NCI-H128 (cell line): ENCODE data around the gene MT3.
"Not testable (repeated sequence)": the region's sequence is repeated elsewhere in the genome, so short reads cannot be mapped to it uniquely, and the experiment has no call there.

Experiments used
- DNase-seq: peaks from one replicate; lab custom pipeline; 2025; ENCODE audit not compliant: unreplicated experiment; lab: John Stamatoyannopoulos, UW

Gene MT3

DNA sequence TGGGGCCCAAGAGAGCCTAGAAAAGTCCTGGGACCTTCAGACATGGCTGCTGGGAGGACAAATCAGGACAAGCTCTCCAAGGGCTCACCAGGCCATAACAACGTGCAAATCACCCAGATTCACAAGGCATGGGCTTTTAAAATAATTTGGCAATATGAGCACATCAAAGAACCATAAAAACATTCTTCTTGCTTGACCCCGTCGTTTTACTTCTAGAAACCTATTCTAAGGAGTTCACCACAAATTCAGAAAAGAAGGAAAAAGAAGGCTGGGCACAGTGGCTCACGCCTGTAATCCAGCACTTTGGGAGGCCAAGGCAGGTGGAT is 12.1 kb upstream of the MT3 start:
- no peak for DNase-seq

DNA sequence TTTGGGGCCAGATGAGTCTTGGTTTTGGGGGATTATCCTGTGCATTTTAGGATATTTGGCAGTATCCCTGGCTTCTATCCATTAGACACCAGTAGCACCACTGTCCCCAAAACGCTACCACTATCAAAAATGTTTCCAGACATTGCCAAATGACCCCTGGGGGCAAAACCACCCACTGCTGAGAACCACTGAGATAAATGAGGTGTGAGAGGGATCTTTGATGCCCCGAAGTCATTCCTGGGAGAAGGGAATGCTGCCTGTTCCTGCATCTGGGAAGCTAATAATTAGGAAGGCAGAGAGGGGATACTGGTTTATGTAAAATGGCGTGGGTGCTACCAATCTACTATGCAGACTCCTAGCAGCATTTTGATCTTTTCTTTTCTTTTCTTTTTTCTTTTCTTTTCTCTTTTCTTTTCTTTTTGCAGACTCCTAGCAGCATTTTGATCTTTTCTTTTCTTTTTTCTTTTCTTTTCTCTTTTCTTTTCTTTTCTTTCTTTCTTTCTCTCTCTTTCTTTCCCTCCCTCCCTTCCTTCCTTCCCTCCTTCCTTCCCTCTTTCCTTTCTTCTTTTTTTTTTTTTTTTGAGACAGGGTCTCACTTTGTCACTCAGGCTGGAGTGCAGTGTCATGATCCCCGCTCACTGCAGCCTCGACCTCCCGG is 8.8 kb upstream of the MT3 start:
- DNase-seq, result no peak

DNA sequence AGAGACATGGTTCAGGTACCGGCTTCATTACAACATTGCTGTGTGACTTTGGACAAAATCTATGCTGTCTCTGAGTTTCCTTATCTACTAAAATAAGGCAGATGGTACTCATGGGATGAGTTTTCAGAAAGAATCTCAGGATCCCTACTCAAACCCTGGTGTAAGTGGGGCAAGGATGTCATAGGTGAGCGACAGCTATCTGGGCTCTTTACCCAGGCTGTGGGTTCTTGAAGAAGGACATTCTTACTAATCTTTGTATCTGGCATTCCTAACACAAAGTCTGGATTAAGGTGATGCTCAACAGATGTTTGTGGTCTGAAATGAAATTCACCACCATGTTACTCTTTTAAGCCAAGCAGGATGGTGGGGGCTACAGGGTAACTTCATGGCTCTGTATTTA is 6.4 kb upstream of the MT3 start:
- not testable (repeated sequence) for DNase-seq

DNA sequence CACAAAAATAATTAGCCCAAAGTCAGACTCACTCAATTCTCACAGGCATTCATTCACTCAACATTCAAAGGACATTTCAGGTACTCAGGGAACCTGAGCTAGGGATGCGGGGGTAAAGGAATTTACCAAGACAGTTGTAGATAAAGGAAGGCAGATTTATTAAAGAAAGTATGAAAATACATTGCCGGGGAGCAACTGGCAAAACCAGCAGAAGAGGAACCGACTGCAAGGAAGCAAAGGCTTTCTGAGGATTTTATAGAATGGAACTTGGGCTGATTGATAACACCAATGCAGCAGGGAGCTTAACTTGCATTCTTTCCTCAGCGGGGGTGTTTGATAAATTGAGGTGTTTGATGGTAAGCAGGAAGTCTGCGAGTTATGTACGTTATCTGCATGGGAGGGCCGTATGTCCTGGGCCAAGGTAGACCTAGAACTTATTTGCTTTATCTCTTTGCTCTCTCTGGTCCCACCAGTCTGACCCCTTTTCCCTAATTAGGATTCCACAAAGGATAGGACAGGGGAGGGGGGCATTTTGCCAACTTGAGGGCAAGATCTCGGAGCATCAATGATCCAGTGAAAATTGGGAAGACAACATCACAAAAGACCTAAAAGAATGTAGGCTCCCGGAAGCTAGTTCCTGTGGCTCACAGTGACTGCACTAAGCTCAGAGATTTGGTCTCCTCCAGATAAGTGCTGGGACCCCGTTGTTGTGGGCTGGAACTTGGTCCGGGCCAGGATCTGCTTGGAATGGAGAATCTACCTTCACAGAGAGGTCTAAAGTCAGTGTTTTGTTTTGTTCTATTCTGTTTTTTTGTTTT is 5.8 kb upstream of the MT3 start:
- no peak for DNase-seq

DNA sequence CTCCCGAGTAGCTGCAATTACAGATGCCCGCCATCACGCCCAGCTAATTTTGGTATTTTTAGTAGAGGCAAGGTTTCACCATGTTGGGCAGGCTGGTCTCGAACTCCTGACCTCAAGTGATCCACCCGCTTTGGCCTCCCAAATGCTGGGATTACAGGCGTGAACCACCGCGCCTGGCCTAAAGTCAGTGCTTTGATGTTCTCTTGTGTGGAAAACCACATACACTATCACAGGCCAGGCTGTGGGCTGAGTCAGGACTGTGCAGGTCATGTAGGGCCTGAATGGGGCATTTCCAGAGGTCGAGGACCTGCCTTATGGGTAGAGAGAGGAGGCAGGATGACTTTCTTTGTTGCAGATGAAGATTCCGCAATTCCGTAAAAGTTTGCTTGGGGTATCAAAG is 5.1 kb upstream of the MT3 start:
- no peak for DNase-seq

DNA sequence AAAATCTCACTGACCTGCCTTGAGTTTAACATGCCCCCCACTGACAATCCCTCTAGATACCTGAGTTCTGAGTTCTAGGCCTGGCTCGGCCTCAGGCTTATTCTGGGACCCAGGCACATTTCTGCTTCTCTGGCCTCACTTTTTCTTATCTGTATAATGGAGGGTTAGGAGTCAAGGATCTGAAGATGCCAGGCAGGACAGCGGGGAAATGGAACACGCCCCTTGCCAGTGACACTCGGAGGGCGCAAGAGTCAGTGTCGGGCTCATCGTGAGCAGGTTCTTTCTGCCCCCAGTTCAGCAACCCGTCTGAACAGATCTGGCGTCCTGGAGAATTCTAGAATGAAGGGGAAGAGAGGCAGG is 567 bp upstream of the MT3 start:
- no peak for DNase-seq

DNA sequence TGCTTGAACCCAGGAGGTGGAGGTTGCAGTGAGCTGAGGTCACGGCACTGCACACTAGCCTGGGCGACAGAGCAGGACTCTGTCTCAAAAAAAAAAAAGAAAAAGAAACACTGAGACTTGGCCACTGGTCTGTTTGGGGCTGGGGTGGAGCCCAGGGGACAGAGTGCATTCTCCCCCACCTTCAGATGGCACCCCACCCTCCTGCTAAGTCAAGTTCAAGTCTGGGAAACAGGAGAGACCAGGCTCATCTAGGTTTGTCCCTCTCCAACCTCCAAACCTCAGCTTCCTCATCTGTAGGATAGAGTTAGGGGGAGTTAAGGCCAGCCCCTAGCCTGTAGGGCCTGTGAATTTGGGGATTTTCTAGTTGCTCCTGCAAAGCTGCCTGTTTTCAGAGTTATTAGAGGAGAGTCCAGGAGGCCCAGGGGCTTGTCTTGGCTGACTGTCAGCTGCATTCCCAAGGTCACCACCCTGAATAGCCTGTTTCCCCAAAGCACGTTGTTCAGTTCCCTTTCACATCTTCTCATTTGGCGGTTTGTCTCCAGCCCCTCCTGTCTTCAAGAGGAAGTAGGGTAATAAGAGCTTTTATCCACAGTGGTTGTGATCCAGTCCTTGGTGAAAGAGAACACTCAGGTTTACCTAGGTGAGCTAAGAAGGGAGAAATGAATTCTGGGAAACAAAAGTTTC is 2.2 kb downstream of the MT3 start:
- no peak for DNase-seq

DNA sequence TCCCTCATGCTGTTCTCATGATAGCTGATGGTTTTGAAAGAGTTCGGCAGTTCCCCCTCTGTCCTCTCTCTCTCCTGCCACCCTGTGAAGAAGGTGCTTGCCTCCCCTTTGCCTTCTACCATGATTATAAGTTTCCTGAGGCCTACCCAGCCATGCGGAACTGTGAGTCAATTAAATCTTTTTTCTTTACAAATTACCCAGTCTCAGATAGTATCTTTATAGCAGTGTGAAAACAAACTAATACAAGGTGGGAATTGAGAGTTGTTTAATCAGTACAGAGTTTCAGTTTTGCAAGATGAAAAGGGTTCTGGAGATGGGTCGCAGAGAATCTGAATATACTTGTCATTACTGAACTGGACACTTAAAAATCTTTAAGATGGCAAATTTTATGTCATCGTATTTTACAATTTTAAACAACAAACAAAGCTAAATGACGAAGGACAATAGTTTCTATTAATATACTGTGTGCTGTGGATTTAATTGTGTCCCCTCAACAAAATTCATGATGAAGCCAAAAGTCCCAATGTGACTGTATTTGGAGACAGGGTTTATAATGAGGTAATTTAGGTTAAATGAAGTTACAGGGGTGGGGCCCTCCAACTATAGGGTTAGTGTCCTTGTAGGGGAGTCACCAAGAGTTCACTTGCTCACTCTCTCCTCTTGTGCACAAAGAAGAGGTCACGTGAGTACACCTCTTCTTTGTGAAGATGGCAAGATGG is 4.4 kb downstream of the MT3 start:
- no peak for DNase-seq

DNA sequence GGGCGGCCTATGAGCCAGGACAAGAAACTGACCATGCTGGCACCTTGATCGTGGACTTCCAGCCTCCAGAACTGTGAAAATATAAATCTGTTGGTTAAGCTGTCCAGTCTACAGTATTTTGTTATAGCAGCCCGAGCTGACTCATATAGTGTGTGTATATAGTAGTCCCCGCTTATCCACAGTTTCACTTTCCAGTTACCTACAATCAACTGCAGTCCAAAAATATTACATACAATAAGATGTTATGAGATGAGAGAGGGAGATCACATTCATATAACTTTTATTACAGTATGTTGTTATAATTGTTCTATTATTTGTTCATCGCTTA is 4.9 kb downstream of the MT3 start:
- no peak for DNase-seq

DNA sequence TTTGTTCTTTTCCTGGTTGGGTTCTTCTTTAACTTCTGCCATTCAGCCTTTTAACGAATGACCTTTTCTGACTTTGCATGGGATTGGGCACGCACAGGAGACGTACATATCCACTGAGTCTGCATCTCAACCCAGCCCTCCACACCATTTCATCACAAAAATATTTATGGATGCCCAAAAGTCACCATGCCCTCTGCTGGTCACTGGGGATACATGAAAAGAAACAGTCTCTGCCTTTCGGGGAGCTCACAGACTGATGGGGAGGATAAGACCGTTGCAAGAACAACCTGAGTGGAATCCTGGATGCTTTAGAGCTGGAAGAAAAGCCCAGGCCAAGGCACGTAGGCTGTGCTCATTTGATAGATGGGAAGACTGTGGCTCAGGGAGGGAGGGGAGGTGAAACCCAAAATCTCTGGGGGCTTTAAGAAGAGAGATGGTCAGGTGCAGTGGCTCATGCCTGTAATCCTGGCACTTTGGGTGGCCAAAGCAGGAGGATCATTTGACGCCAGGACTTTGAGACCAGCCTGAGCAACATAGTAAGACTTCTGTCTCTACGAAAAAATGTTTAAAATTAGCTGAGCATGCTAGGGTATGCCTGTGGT is 11.2 kb downstream of the MT3 start:
- no peak for DNase-seq

DNA sequence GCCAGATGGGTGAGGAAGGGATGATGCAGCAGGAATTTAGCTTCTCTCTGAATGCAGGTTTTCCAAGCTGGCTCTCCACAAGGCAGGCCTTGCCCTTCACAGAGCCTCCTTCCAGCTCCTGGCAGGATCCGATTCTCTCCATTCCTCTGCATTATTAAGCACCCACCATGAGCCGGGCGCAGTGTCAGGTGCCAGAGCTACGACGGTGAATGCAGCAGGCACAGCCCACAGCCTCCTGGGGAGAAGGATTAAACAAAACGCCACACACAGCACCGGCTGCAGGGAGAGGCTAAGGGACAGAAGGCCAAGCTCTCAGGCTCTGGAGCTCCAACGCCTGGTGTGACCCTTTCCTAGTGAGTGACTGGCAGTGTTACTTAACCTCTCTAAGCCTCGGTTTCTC is 12.0 kb downstream of the MT3 start:
- no peak for DNase-seq

DNA sequence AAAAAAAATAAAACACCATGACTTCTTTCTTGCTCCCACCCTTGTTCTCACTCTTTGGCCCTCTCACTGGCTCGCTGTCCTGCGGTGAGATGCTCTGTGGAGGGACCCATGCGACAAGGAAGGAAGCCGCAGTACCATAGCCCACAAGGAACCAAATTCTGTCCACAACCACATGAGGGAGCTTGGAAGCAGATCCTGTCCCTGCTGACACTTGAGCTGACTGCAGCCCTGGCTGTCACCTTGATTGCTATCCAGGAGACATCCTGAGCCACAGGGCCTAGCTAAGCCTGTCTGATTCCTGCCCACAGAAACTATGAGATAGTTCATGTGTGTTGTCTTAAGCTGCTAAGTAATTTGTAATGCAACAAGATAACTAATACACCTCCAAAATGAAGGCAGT is 14.3 kb downstream of the MT3 start:
- no peak for DNase-seq

DNA sequence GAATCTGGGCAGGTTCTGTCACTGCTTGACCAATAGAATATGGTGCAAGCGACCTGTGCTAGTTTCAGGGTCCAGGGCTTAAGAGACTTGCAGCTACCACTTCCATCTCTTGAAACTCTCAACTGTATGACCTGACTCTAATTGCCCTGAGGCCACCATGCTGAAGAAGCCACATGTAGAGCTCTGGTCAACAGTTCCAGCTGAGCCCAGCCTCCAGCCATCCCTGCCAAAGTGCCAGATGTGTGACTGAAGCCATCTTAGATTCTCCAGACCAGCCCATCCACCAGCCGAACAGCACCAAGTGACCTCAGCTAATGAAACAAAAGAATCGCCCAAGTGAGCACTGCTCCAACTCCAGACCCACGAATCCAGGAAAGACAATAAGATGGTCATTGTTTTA is 15.6 kb downstream of the MT3 start:
- no peak for DNase-seq

DNA sequence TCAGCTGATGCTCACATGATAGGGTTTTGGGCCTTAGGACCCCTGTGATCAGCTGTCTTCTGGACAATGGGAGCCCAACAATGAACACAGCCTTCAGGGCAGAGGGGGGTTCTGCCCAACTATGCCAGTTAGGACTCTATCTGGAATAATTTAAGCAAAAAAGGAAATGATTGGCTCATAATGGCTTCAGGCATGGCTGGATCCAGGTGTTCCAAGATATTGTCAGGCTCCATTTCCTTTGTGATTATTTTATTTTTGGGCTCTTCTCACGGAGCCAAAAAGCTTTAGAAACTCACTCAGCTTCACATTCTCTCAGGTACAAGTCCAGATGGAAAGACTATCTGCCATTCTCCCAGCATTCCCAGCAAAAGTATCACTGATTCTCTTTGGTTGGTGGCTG is 16.1 kb downstream of the MT3 start:
- DNase-seq, result no peak

DNA sequence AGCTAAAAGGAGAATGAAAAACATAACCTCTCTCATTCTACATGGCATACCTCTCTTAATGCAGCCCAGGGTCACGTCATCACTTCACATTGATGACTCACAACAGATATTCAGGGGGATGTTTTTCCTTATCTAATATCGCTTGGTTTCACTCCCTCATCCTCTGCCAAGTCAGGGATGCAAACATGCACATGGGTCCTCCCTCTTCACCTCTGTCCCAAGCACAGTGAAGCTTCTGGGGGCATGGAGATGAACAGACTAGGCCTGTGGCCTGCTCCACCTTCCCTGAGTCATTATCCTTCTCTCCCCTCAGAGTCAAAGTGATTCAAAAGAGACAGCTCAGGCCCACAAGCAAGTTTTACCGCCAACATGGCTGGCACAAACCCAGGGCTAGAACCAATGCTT is 16.7 kb downstream of the MT3 start:
- no peak for DNase-seq

DNA sequence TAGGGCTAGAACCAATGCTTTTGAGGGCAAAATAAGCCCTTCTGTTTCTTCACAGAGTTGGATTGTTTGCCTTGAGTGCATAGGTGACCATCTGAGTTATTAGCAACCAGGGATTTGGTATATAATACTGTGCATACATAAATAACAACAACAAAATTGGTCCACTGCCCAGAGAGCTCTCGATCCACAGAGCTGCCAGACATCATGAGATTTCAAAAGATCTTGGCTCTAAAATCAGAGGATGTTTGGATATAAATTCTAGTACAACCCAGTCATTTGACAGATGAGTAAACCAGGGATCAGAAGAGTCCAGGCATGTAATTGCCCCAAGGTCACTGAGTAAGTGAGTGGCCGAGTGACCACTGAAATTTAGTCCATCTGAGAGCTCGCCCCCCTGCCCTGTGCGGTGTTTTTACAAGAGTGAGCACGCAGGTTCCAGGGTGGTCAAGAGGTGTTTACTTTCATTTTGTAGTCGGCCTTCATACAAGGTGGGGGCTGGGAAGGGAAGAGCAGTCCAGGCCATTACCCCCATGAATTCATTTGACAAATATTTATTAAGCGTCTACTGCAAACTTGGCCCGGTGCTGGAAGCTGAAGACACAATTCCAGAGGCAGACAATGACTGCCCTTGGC is 17.3 kb downstream of the MT3 start:
- DNase-seq, result no peak

DNA sequence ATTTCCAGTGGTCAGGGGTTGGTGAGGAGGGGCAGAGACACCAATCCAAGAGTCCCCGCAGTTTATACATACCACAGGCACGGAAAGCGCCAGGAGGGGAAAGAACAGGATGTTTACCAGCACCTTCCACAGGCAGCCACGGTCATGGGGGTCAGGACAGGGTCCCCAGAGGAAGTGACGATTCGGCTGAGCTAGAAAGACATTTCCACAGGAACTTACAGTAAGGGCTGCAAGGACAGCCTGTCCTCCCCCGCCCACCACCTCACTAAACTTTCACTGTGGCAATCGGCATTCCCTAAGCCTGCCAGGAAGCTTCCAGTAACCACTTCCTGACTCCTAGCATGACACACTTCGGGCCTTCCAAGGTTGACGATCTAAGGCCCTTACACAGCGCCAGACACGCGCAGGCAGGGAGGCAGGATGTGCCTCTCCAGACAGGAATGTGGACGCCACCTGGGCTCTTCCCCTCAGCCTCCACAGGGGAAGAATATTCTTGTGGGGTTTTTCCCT is 17.8 kb downstream of the MT3 start:
- DNase-seq, result no peak

DNA sequence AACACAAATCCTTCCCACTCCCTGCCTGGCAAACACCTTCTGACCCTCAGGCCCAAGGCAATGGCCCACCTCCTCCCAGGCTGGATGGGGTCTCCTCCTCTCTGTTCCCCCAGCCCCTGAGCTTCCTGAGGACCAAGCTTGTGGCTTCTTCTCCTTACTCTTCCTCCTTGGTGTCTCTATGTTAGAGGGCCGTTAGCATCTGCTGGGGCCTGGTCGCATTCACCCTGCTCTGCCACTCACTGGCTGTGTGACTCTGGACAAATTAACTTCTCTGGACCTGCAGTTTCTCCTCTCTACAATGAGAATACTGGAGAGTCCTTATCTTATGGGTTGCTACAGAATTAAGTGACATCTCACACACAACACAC is 18.3 kb downstream of the MT3 start:
- no peak for DNase-seq

DNA sequence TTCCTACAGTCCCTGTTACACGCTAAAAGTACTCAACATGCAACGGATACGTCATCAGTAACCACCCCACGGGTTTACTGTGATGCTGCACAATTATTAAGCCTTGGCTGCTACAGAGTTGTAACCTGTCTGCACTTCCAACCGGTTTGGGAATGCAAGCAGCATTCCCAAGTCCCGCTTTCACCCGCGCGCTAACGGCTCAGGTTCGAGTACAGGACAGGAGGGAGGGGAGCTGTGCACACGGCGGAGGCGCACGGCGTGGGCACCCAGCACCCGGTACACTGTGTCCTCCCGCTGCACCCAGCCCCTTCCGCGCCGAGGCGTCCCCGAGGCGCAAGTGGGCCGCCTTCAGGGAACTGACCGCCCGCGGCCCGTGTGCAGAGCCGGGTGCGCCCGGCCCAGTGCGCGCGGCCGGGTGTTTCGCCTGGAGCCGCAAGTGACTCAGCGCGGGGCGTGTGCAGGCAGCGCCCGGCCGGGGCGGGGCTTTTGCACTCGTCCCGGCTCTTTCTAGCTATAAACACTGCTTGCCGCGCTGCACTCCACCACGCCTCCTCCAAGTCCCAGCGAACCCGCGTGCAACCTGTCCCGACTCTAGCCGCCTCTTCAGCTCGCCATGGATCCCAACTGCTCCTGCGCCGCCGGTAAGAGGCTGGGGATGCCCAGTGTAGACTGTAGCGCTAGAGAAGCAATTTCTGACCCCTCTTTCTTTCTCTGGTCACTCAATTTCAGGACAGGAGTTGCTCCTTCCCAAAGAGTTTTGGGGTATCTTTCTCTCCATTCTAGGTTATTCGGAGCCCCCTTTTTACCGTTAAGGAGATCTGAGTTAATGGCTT is 18.9 kb downstream of the MT3 start, which contains the start of gene MT2A:
TSS of gene MT2A (plus strand) at position 542 of the 833 bp plus-strand sequence. CDS start at position 614, 72 bp downstream.
- peak; percentile 58 for DNase-seq

DNA sequence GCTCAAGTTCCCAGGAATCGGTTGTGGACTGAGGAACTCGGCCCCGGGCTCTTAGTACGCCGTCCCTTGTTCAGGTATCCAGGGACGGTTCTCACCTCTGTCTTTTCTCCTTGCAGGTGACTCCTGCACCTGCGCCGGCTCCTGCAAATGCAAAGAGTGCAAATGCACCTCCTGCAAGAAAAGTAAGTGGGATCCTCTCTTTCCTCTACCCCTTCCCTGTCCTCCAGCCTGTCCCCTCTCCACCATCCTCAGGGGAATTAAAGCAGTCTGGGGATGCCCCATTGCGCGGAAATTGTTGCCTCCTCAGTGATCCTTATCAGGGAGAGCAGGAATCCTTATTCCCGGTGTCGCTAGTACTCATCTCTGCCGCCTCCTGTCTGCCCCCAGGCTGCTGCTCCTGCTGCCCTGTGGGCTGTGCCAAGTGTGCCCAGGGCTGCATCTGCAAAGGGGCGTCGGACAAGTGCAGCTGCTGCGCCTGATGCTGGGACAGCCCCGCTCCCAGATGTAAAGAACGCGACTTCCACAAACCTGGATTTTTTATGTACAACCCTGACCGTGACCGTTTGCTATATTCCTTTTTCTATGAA is 19.6 kb downstream of the MT3 start:
- DNase-seq, result no peak
